ELF-1 (cell line): ENCODE results near the gene MEGF10.

ENCODE experiments used
- DNase-seq: peaks from one replicate; pipeline ENCODE4 v3.0.0-alpha.2; 2016; ENCODE audit warnings: low read depth, low spot score

The MEGF10 gene

DNA sequence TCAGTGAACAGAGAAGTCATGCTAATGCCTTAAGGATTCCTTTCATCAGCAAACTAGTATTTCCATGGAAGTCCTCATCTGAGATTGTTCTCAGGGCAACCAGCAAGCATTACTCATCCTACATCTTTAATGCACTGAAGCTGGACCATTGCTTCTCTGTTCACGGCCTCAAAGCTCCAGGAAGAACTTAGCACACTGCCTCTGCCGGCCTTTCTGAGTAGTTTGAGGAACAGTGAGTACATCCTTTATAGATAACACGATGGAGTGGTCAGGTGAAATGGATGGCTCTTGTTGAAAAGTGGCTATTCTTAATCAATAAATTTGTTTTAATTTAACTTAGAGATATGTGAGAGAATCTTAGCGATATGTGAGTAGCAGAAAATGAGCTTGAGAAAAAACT is 35.8 kb downstream of the MEGF10 start:
- DNase-seq = no peak

DNA sequence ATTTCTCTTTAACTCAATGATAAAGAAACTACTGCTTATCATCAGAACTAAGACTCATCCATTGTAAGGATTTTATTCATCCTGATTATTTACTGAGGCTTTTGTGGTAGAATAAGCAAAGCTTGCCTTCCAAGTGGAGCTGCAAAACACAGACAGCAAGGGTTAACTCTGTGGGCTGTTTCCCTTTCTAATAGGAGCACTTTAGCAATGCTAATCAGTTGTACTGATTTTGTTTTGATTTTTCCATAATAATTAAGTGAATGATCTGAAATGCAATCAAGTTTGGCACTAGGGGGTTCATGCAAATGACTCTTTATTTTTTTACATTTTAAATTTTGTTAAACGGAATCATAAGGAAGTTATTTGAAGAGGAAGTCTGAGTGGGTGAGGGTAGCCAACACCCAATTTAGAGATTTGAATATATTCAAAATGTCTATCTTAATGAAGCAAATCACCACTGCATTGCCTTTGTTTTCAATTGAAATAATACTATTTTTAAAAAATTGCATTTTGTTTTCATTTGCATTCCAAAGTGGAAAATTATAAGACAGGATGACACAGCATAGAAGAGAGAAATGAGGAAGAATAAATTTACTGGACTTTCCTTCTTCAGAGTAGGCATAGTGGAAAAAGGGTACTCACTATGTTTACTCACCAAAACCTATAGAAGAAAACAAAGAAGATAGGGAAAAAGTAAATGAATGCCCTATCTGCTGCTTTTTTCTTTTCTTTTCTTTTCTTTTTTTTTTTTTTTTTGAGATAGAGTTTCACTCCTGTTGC is 36.6 kb downstream of the MEGF10 start:
- no peak for DNase-seq

DNA sequence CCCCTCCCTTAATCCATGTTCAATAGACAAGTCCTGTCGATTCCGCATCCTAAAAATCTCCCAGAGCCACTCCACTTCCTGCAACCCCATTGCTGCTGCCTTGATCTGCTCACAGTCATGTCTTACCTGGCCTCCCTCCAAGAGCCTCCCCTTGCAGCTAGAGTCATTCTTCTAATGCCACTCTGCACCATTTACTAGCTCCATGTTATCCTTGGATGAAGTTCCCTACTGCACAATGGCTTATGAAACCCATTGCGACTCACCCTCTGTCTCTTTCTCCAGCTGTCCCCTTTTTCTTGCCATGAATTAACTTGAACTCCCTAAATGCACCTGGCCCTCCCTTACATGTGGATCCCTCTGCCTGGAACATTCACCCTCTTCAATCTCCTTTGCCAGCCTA is 39.5 kb downstream of the MEGF10 start:
- DNase-seq = no peak

DNA sequence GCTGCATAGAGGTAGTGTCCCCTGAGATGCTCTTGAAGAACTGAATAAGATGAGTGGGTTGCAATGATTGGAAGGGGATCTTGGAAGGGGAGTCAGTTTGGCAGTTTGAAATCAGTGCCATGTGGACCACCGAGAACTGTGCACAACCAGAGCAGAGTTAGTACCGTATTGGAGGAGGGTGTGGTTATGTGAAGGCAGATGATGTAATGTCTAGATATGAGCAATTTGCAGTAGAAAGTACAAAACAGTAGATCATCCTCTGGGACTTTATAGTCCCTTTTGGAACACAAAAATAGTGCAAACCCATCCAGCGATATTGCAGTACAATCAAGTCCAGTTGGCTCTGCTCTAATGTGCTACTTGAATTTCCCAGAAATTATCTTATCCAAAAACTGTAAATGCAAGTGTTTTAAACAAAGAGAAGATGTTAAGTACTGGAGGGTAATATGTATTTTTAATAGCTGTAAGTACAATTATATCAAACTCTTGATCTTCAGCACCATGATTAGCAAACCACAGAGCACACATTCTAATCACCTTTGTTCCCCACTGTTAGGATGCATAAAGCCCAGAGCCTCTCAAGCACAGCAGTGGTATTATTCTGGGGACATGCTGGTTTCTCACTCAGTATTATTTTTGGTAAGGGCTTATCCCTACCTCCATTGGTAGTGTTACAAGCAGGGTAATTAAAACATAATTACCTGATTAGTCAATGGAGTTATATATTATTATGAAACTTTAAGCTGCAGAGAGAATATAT is 41.5 kb downstream of the MEGF10 start:
- no peak for DNase-seq

DNA sequence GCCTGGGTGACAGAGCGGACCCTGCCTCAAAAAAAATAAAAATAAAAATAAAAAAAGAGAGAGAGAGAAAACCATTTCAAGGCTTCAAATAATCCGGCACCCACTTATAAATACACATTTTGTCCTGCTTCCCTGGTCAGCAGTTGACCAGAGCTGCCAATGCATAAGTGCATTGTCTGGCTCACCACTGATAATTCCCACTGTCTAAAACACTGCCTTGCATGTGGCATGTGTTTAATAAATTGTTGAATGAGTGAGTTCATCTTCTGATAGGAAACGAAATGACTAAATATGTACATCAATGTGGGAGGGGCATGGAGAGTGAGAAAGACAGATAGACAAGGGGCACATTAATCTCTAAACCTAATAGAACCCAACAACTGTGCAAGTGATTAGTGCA is 42.9 kb downstream of the MEGF10 start:
- no peak for DNase-seq

DNA sequence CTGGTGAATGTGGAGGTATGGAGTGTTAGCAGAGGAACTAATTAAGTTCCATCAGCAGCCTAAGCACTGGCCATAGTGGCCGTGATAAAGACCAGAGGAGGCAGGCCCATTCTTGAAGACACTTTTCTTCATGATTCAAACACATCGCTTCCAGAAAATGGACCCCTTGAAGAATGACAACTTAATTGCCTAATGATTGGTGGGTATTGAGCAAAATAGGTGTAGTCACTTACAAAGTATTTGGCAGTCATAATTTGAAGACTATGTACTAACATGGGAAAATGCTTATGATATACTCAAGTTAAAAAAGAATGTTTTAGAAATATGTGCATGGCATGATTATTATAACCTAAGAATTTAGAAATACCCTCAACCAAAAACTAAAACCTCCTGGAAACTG is 44.8 kb downstream of the MEGF10 start:
- no peak for DNase-seq

DNA sequence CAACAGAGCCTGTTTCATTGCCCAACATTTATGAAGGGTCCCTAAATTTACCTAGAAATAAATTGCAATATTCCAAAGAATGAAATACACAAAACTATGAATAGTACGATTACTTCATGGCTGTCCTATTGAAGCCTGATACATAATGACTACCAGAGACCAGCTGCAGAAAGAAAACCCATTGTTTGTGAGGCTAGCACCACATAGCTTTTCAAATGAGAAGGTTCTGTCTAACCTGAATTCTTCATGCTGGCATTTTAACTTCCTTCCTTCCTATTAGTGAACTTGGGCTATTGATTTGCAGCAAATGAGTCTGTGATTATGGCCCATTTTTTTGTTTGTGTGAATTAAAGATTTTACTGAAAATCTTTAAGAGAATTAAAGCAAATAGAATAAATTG is 47.3 kb downstream of the MEGF10 start:
- DNase-seq = no peak

DNA sequence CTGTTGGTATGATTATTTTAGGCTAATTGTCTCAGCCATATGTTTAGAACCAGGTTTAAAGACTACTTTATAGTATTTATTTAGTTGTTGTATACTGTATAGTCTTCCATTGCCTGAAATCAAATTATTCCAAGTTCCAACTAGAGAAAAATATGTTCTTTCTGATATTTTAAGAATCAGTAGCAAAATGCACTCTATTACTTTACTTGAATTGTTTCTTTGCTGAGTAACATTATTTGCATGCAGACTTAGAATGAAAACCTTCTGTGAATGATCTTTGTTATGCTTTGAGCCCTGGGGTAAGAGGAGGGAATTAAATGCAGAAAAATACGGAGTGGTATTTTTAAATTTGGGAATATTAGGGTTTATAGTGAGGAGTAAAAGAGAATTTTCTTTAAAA is 47.9 kb downstream of the MEGF10 start:
- DNase-seq = no peak

DNA sequence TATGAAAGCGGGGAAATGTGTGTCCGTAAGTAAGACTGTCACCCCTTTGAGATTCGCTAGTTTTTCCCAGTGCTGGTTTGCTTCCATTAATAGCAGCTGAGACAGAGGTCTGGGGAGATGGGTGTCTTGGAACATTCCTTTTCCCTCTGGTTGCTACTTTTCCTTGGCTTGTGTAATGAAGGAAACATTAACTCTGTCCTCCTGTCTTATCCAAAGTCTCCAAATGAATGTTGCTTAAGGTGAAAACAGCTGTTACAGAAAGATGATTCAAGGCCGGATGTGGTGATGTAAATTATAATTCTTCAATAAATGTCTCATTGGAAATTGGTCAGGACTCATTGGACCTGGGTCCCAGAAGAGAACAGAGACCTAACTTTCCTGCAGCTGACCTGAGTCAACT is 50.0 kb downstream of the MEGF10 start:
- DNase-seq = no peak

DNA sequence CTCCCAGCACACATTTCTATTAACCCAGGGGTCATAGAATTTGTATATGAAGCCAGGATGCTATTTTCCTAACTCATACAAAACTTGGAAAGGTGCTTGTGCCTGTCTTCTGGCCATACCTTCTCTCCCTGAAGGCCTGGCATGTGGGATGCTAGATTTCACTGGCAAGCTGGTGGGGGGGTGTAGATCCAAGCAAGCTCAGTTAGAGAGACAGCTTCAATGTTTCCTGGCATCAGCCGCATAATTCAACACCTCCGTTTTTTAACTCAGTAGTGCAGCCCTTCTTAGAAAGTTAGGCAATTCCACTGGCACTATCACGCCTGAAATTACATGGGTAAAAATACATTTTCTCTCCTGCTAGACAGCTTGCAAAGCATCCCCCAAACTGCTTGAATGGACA is 51.8 kb downstream of the MEGF10 start:
- DNase-seq = no peak

DNA sequence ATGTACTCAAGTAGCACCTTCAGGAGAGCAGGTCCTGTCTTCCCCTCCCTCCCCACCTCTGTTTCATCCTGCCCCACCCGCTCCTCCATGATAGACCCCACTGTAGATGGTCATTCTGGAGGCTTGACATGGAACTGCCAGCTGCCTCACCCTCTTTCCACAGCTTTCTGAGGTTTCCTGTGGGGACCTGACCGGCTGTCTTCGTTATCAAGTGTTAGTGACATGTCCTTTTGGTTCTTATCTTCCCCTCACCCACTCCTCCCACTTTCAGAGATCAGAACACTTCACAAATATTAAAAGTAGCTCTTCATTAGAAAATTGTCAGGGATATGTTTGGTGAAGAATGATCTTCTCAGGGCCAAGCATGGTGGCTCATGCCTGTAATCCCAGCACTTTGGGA is 52.7 kb downstream of the MEGF10 start:
- DNase-seq = no peak

DNA sequence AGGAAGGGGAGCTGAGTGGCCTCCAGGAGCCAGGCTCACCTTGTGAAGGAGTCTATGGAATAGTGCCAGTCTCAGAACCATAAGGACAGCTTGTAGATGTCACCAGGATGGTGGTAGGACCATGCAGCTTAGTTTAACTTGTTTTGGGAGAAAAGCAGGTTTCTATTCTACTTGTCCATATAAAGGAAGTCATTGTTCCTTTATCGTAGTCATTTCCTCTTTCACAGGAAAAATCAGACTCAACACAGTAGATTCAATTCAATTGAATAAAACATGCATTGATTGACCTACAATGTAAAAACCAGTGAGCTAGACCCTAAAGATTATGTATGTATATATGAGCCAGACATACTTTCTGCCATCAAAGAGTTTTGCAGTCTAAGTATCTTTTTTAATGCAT is 53.3 kb downstream of the MEGF10 start:
- no peak for DNase-seq

DNA sequence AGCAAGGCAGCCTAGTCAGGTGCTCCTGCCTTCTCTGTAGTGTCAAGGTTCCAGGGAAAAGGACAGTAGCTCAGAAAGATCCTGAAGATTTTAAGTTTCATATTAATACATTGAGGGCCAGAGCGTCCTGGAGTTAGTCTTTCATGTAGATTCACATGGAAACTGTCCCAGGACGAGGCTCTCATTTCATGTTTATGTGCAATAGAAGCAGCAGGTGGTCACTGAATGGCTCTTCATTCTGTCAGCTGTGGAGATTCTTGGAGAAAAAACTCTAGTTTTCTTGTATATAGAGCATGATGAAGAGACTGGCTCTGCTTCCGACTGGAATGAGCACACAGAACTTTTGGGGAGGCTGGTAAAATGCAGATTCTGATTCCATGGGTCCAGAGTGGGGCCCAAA is 54.3 kb downstream of the MEGF10 start:
- DNase-seq = no peak

DNA sequence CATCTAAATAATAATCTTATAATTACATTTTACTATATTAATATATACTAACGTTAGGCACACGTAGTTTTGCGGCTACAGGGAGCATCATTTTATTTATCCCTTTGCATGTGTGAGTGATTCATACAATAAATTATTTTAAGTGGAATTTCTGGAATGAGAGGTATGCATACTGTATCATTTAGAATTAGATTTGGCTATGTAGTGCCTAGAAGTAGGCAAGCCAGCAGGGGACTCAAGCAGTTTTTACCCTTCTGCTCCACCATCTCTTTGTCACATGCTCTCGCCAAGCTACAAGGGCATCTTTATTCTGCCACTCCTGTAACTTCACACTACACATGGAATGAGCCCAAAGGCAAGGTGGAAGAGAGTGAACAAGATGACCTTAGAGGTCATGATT is 60.8 kb downstream of the MEGF10 start:
- no peak for DNase-seq

DNA sequence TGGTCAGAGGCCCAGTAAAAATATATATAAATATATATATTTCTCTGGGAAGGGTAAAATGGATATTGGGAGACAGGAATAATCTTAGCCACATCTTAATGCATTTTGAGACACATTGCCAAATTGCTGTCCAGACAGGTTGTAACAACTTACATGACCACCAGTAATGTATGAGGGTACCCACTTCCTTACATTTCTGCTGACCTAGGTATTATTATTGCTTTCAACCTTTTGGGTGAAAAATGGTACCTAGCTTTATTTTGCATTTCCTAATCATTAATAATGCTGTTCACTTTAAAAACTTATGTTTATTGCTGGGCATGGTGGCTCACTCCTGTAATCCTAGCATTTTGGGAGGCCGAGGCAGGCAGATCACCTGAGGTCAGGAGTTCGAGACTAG is 61.5 kb downstream of the MEGF10 start:
- no peak for DNase-seq

DNA sequence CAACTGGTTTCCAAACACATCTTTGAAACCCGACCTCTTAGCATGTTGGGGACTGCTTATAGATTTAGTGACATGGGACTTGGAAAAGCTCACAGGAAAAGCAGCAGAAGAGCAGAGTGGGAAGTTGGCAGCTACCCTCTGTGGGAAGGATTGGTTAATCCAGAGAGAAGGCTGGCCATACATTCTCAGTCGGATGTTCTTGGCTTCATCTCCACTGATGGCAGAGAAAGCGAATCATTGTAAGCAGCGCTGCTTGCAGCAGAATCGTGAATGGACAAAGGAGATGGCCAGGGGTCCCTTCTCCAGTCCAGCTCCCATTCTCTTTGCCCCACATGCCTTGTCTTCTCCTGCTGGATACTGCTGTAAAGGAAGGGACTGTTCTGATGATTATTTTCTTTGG is 62.7 kb downstream of the MEGF10 start:
- no peak for DNase-seq

DNA sequence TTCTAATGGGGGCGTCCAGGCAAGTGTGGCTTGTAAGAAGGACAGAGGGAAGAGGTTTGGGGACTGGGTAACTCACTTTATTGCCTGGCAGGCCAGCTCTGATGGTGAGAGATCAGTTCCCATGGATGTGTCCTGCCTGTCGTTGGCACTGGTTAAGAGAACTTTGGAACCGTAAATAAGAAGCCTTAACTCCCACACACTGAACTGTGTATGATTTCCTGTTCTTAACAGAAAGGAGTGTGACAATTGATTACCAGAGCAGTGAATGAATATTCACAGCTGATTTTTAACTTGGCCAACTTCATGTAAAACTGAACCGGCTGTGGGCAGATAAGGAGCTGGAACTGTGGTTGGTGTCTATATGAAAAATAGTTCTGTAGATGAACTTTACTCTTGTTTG is 63.2 kb downstream of the MEGF10 start:
- no peak for DNase-seq

DNA sequence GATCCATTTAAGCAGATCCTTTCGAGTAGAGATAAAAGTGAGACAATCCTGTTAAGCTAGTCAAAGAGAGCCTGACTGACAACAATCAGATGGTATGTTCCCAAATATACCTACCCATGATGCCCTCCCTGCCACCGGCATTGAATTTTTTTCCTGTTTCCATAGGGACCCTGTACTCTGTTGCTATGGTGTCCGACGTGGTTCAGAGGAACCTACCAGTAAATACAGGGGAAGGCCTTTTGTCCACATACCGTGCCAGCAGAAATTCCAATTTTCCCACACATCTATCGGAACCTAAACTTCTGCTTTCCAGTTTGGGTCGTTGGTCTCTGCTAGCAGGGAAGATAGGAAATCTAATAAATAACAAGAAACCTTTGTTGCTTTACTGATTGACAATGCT is 64.7 kb downstream of the MEGF10 start:
- DNase-seq = no peak

DNA sequence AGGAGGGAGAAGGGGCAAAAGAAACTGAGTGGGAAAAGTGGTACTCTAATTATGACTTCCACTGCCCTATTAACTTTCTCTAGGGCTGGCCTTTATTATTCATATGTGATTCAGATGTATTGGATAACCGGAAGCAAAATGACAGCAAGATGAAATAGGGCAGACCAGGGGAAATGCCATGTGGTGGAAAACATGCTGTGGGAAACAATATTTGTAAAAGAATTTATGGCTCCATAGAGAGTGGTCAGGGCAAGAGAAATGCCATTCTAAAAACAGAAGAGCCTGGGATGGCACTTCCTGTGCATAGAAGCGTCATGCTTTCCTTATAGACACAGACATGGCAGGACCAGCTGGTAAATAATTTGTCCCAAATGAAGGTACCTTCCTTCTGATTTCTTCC is 67.7 kb downstream of the MEGF10 start:
- DNase-seq = no peak

DNA sequence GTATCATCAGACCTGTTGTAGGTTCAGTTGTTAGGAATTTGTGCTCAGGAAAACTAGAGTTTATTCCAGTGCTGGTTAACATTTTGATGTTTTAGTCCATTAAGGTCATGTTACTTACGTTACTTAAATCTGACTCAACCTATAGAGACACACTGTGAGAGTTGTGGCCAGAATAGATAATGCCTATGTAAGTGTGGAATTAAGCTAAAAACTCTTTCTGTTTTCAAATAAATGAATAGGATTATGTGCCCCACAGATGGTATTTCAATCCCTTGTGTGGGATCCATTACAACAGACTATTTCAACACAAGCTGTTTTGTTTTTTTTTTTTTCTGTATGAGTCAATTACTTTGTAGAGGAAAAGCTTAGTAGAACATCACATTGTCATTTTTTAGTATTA is 68.1 kb downstream of the MEGF10 start:
- DNase-seq = no peak

DNA sequence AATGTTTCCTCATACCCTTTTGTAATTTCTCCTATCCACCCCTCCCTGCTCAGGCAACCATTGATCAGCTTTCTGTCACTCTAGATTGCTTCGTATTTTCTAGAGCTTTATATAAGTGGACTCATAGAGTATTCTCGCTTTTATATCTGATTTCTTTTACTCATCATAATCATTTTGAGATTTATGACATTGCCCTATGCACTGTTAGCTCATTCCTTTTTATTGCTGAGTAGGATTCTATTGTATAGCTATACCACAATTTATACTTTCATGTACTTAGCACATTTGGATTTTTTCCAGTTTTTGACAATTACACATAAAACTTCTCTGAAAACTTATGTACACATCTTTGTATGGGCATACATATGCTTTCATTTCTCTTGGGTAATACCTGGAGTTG is 68.9 kb downstream of the MEGF10 start:
- no peak for DNase-seq

DNA sequence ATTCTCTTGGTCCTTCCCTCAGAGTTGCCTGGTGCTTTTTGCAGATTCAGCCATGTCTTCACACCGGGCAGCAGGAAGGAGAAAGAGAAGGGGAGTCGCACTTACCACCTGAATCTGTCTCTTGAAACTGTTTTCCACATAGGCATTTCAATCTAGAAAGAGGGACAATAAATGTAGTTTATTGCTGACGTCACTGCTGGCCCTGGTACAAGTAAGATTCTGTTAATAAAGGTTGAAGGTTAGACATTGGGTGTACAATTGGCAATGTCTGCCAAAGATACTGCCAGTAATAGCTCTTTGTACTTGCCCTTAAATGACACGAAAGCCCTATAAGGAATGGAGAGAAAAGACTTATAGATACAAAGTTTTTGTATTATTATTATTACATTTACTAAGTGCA is 72.8 kb downstream of the MEGF10 start:
- DNase-seq = no peak

DNA sequence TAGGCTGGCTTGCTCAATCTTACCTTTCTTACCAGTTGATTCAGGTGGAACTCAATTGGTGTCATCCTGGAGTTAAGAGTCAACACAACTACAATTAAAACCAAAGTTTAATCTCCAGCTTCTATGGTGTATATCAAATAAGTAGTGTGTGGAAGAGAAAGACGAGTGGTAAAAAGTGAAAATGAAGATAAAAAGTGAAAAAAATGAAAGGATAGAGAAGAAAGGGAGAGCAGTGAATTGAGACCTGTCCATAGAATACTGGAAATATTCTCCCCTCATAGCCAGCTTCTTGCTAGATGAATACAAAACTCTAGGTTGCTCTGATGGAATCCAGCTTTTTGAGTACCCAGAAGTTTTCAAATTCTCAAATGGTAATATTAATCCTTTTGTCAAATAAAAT is 76.4 kb downstream of the MEGF10 start:
- no peak for DNase-seq
